Lower leg skin (tissue), 4 donors: ENCODE results near the gene ARHGAP15. TPM values are rescaled to one million over a fixed set of nuclear protein-coding genes. Genes with fewer than 3 reads are reported as not detected.

Experiments used
- DNase-seq, 2 donors: peaks; one replicate each; pipeline ENCODE4 v3.0.0-alpha.2; 2019; ENCODE audit warnings: low spot score in 2 of 2
- H3K4me3 ChIP-seq: fragments of 200-600 bp; sonication (generic); 2 replicates; pipeline ENCODE4 v1.5.1; 2017; ENCODE audit warnings: mild to moderate bottlenecking, low read depth; ENCODE audit not compliant: poor library complexity, severe bottlenecking
- POLR2A ChIP-seq, 2 donors: fragments of 450-650 bp; IDR thresholded peaks; one replicate each; pipeline ENCODE4 v1.6.1; 2016 to 2017; ENCODE audit warnings: antibody characterized with exemption in 2 of 2, mild to moderate bottlenecking in 1 of 2, moderate library complexity in 1 of 2
- WGBS, 2 donors: methylation state at CpG; one replicate each; pipeline ENCODE4 v1.1.5; 2018; 5-methylcytosine and 5-hydroxymethylcytosine counted together
- intact Hi-C: fragments of 100-400 bp; cut with DNase I; formaldehyde crosslinking; loops from one replicate; pipeline ENCODE4 v1.15.0; 2023; ENCODE audit warnings: low total_unique reads
- total RNA-seq, 4 donors: library from RNA; depleted of rRNA; stranded (reverse); fragments of >200 nt; gene quantifications; one replicate each; pipeline ENCODE4 v1.1.0, GENCODE V29; 2016
- TF ChIP-seq, protein P1 (sequence below), 3 donors: fragments of 450-650 bp; IDR thresholded peaks; one replicate each; pipeline ENCODE4 v1.5.1; 2016; ENCODE audit warnings: antibody characterized with exemption in 3 of 3, mild to moderate bottlenecking in 3 of 3, moderate library complexity in 2 of 3

Gene ARHGAP15
- total RNA-seq, 4 donors from 2014 or later, result 1.1 to 4.6 (median 2.4) TPM

GRCh38 chr2:143692967-143693366 lies 563.7 kb downstream of the ARHGAP15 start:
- no peak for TF ChIP-seq POLR2A (IDR thresholded peaks at IDR 0.05)
- TF ChIP-seq, protein P1, sequence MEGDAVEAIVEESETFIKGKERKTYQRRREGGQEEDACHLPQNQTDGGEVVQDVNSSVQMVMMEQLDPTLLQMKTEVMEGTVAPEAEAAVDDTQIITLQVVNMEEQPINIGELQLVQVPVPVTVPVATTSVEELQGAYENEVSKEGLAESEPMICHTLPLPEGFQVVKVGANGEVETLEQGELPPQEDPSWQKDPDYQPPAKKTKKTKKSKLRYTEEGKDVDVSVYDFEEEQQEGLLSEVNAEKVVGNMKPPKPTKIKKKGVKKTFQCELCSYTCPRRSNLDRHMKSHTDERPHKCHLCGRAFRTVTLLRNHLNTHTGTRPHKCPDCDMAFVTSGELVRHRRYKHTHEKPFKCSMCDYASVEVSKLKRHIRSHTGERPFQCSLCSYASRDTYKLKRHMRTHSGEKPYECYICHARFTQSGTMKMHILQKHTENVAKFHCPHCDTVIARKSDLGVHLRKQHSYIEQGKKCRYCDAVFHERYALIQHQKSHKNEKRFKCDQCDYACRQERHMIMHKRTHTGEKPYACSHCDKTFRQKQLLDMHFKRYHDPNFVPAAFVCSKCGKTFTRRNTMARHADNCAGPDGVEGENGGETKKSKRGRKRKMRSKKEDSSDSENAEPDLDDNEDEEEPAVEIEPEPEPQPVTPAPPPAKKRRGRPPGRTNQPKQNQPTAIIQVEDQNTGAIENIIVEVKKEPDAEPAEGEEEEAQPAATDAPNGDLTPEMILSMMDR (IDR thresholded peaks at IDR 0.05), result no peak
- DNase-seq, result no peak
- H3K4me3 ChIP-seq, result no peak overlapping the region
- intact Hi-C loops, result no loop called here
- 77 to 81% methylated on average over 5 of the region's 5 CpGs for WGBS, 2 donors

DNA sequence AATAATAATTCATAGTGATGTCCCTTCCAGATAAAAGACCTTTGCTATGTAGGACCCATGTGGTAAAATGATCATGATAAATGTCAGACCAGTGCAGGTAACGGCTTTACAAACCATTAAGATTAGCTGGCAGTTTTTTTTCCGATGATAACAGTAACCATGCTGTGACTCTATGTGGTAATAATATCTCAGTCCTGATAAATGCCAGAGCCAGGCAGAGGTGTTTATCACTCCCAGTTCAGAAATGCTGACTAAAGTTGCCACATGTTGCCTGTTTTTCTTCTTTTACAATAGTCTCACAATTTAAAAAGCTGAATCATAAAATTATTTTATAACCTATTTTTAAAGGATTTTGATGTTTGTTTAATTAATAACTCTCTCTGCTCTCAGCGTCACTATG lies 565.1 kb downstream of the ARHGAP15 start:
- no peak for DNase-seq
- WGBS, 2 donors, result 80 to 84% methylated on average over 3 of the region's 3 CpGs
- no peak for TF ChIP-seq POLR2A (IDR thresholded peaks at IDR 0.05)
- TF ChIP-seq, protein P1 (IDR thresholded peaks at IDR 0.05), result no peak
- no peak overlapping the region for H3K4me3 ChIP-seq
- intact Hi-C loops, result no loop called here

GRCh38 chr2:143696651-143697050 lies 567.4 kb downstream of the ARHGAP15 start:
- no peak for DNase-seq
- intact Hi-C loops, result no loop called here
- H3K4me3 ChIP-seq, result no peak overlapping the region
- TF ChIP-seq, protein P1 (IDR thresholded peaks at IDR 0.05), result no peak

DNA sequence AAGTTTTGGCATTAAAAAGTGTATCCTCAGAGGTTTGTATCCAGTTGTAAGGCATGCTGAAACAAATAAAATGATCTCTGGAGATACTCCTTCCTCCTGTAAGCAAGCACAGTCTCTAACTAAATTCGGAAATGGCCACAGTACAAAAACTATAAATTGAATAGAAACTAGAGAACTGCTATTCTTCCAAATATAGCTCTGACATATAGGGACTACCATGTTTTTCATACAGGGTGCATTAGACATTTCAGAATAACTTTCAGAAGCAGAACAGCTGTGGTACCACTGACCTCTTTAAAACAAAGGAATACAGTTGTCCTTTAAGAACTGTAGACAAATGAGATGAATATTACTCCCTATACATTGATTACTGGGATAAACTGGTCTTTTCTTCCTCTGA lies 568.5 kb downstream of the ARHGAP15 start:
- DNase-seq, result no peak
- H3K4me3 ChIP-seq, result no peak overlapping the region
- intact Hi-C loops, result no loop called here
- 83 to 84% methylated on average over 1 of the region's 1 CpG for WGBS, 2 donors
- TF ChIP-seq POLR2A (IDR thresholded peaks at IDR 0.05), result no peak
- TF ChIP-seq, protein P1 (IDR thresholded peaks at IDR 0.05), result no peak

DNA sequence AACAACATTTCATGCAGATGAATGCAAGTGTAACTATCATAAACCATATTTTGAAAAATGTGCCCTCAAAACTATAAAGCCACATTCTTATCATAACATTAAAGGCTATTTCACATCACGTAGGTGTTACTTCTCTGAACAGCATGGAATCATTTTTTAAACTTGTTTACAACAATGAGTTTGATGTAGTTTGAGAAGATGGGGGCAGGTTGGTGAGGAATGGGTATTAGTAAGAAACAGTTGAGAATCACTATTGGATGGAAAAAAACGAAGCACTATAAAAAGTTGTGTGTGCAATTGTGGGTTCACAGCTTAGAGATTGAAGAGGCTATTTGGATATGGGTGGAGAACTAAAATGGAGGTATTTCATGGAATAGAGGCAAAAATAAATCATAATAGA lies 569.1 kb downstream of the ARHGAP15 start:
- no peak overlapping the region for H3K4me3 ChIP-seq
- TF ChIP-seq POLR2A (IDR thresholded peaks at IDR 0.05), result no peak
- TF ChIP-seq, protein P1 (IDR thresholded peaks at IDR 0.05), result no peak
- intact Hi-C loops, result no loop called here
- DNase-seq, result no peak
- WGBS, 2 donors, result 83 to 91% methylated on average over 2 of the region's 2 CpGs

DNA sequence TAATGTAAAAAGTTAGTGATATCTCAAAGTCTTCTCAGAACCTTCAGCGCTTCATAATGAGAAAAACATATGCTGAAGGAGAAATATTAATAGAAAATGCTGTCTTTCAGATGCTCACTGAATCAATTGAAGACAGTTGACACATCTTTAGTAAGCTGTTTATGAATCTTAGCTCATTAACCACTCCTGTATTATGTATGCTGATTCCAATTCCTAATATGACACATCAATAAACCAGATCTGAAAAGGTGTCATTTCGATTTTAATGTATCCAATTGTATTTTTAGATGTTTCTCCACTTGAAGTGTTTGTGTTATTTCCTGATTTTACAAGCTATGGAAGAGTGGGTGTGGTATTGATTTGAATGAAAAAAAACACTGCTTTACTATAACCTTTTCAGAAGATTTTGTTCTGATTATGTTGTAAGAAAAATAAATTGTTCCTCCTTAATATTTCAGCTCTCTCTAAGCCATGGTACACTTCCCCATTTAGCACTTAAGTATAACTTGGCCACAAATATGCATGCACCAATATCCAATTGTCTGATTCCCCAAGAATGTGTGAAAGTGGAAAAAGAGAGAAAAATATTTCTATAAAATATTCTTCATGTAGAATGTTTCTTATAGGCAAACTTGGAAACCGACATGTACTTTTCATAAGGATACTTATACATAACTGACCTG lies 569.8 kb downstream of the ARHGAP15 start:
- TF ChIP-seq POLR2A (IDR thresholded peaks at IDR 0.05), result no peak
- TF ChIP-seq, protein P1 (IDR thresholded peaks at IDR 0.05), result no peak
- no peak for DNase-seq
- H3K4me3 ChIP-seq, result no peak overlapping the region
- 83 to 87% methylated on average over 3 of the region's 3 CpGs for WGBS, 2 donors
- intact Hi-C loops, result no loop called here
